ENCODE measurements around the gene SLC39A6.
A peak's percentile ranks its signal among the peaks of the same experiment; 100 is the strongest.
"Not testable (repeated sequence)": the region's sequence is repeated elsewhere in the genome, so short reads cannot be mapped to it uniquely, and the experiment has no call there.

SLC39A6 gene

GRCh38 chr18:36083729-36084128 is 45.4 kb downstream of the SLC39A6 start:
- in situ Hi-C loops (cut with HindIII; ENCODE audit: low pct_unique_long_range_greater_than_20kb, low sequenced_read_pairs) = no loop called here
- no peak for DNase-seq (ENCODE audit: low read depth in 1 of 2, low spot score in 1 of 2)
- no peak for TF ChIP-seq JUND (IDR thresholded peaks at IDR 0.05; ENCODE audit: low read depth)

- in situ Hi-C loops (cut with HindIII; ENCODE audit: low pct_unique_long_range_greater_than_20kb, low sequenced_read_pairs); DNase-seq (ENCODE audit: low read depth in 1 of 2, low spot score in 1 of 2): not testable (repeated sequence)
These were observed 48.0 kb downstream of the SLC39A6 start for GRCh38 chr18:36081118-36081517.

- TF ChIP-seq JUND (IDR thresholded peaks at IDR 0.05; ENCODE audit: low read depth) = no peak
- in situ Hi-C loops (cut with HindIII; ENCODE audit: low pct_unique_long_range_greater_than_20kb, low sequenced_read_pairs) = no loop called here
- no peak for DNase-seq (ENCODE audit: low read depth in 1 of 2, low spot score in 1 of 2)
These were observed 50.2 kb downstream of the SLC39A6 start for GRCh38 chr18:36078751-36079529.

GRCh38 chr18:36077764-36078163 is 51.4 kb downstream of the SLC39A6 start:
- in situ Hi-C loops (cut with HindIII; ENCODE audit: low pct_unique_long_range_greater_than_20kb, low sequenced_read_pairs); DNase-seq (ENCODE audit: low read depth in 1 of 2, low spot score in 1 of 2): not testable (repeated sequence)

- TF ChIP-seq JUND (IDR thresholded peaks at IDR 0.05; ENCODE audit: low read depth) = no peak
- in situ Hi-C loops (cut with HindIII; ENCODE audit: low pct_unique_long_range_greater_than_20kb, low sequenced_read_pairs) = no loop called here
- peak; percentile 25 to 61 for DNase-seq (ENCODE audit: low read depth in 1 of 2, low spot score in 1 of 2)
These were observed 53.1 kb downstream of the SLC39A6 start for GRCh38 chr18:36075862-36076587.

GRCh38 chr18:36074435-36074834 is 54.7 kb downstream of the SLC39A6 start:
- TF ChIP-seq JUND (IDR thresholded peaks at IDR 0.05; ENCODE audit: low read depth) = no peak
- in situ Hi-C loops (cut with HindIII; ENCODE audit: low pct_unique_long_range_greater_than_20kb, low sequenced_read_pairs) = no loop called here
- no peak for DNase-seq (ENCODE audit: low read depth in 1 of 2, low spot score in 1 of 2)

- in situ Hi-C loops (cut with HindIII; ENCODE audit: low pct_unique_long_range_greater_than_20kb, low sequenced_read_pairs) = no loop called here
- DNase-seq (ENCODE audit: low read depth in 1 of 2, low spot score in 1 of 2) = no peak
- no peak for TF ChIP-seq JUND (IDR thresholded peaks at IDR 0.05; ENCODE audit: low read depth)
These were observed 55.5 kb downstream of the SLC39A6 start for GRCh38 chr18:36073676-36074075.

- DNase-seq (ENCODE audit: low read depth in 1 of 2, low spot score in 1 of 2); in situ Hi-C loops (cut with HindIII; ENCODE audit: low pct_unique_long_range_greater_than_20kb, low sequenced_read_pairs): not testable (repeated sequence)
These were observed 56.7 kb downstream of the SLC39A6 start for GRCh38 chr18:36072406-36072805.

GRCh38 chr18:36067055-36067957 is 61.8 kb downstream of the SLC39A6 start, which contains the start of gene RPRD1A:
Gene RPRD1A, minus strand, starts transcription at chr18:36067559. Its CDS starts 155 bp downstream, at chr18:36067404.
- no peak for TF ChIP-seq JUND (IDR thresholded peaks at IDR 0.05; ENCODE audit: low read depth)
- peak; percentile 84 to 93 for DNase-seq (ENCODE audit: low read depth in 1 of 2, low spot score in 1 of 2)
- in situ Hi-C loops (cut with HindIII; ENCODE audit: low pct_unique_long_range_greater_than_20kb, low sequenced_read_pairs) = no loop called here

- TF ChIP-seq JUND (IDR thresholded peaks at IDR 0.05; ENCODE audit: low read depth) = no peak
- DNase-seq (ENCODE audit: low read depth in 1 of 2, low spot score in 1 of 2) = no peak
- in situ Hi-C loops (cut with HindIII; ENCODE audit: low pct_unique_long_range_greater_than_20kb, low sequenced_read_pairs) = no loop called here
These were observed 62.5 kb downstream of the SLC39A6 start for GRCh38 chr18:36066686-36067054.

GRCh38 chr18:36066001-36066400 is 63.1 kb downstream of the SLC39A6 start:
- no peak for TF ChIP-seq JUND (IDR thresholded peaks at IDR 0.05; ENCODE audit: low read depth)
- in situ Hi-C loops (cut with HindIII; ENCODE audit: low pct_unique_long_range_greater_than_20kb, low sequenced_read_pairs) = no loop called here
- no peak for DNase-seq (ENCODE audit: low read depth in 1 of 2, low spot score in 1 of 2)

GRCh38 chr18:36064809-36065079 is 64.4 kb downstream of the SLC39A6 start:
- in situ Hi-C loops (cut with HindIII; ENCODE audit: low pct_unique_long_range_greater_than_20kb, low sequenced_read_pairs); DNase-seq (ENCODE audit: low read depth in 1 of 2, low spot score in 1 of 2): not testable (repeated sequence)
